ENCODE measurements around the gene YWHAB.
A peak's percentile ranks its signal among the peaks of the same experiment; 100 is the strongest.

Gene YWHAB

DNA sequence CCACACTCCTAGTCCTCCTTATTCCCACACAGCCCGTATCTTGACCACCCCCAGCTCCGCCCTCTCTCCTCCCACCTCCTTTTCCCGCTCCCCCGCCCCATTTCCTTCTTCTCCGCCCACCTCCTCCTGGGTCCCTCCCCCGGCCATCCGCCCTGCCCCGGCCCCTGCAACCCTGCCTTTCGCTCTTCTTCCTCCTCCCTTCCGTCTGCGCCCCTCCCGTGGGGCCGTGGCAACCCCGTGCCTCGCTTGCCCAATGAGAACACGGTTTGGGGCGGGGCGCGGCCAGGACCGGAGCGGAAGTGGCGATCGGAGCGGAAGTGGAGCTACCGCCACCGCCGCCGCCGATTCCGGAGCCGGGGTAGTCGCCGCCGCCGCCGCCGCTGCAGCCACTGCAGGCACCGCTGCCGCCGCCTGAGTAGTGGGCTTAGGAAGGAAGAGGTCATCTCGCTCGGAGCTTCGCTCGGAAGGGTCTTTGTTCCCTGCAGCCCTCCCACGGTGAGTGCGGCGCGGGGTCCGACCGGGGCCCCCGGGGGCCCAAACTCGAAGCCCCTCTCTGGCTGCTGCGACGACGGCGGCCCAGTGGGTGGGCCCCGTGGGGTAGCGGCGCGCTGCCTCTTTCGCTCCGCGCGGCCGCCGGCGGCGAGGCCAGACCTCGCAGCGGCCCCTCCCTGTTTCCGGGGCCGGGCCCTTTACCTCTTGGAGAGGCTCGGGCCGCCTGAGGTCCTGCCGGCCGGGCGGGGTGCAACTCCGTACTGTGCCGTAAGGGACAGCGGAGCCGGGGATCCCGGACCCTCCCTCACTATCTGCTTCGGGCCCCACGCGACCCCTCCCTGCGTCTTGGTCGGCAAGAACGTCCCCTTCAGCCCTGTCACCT lies at the start of gene YWHAB:
TSS of gene YWHAB (plus strand) at position 314 of the 874 bp plus-strand sequence. CDS start 15,829 bp downstream, outside the sequence.
- peak; percentile 99 for DNase-seq (ENCODE audit: low read depth)
- TF ChIP-seq POLR2A (IDR thresholded peaks at IDR 0.05; ENCODE audit: extremely low read depth, insufficient read length) = peak; percentile 80
- TF ChIP-seq, protein P1, sequence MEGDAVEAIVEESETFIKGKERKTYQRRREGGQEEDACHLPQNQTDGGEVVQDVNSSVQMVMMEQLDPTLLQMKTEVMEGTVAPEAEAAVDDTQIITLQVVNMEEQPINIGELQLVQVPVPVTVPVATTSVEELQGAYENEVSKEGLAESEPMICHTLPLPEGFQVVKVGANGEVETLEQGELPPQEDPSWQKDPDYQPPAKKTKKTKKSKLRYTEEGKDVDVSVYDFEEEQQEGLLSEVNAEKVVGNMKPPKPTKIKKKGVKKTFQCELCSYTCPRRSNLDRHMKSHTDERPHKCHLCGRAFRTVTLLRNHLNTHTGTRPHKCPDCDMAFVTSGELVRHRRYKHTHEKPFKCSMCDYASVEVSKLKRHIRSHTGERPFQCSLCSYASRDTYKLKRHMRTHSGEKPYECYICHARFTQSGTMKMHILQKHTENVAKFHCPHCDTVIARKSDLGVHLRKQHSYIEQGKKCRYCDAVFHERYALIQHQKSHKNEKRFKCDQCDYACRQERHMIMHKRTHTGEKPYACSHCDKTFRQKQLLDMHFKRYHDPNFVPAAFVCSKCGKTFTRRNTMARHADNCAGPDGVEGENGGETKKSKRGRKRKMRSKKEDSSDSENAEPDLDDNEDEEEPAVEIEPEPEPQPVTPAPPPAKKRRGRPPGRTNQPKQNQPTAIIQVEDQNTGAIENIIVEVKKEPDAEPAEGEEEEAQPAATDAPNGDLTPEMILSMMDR (IDR thresholded peaks at IDR 0.05; ENCODE audit: low read depth, low read length) = no peak
- TF ChIP-seq MYC (IDR thresholded peaks at IDR 0.05; ENCODE audit: low read depth, low read length) = peak; percentile 48
- TF ChIP-seq, protein P2, sequence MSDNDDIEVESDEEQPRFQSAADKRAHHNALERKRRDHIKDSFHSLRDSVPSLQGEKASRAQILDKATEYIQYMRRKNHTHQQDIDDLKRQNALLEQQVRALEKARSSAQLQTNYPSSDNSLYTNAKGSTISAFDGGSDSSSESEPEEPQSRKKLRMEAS (IDR thresholded peaks at IDR 0.05; ENCODE audit: low read depth, low read length) = peak; percentile 39; the same call in 1 of the 2 replicates

DNA sequence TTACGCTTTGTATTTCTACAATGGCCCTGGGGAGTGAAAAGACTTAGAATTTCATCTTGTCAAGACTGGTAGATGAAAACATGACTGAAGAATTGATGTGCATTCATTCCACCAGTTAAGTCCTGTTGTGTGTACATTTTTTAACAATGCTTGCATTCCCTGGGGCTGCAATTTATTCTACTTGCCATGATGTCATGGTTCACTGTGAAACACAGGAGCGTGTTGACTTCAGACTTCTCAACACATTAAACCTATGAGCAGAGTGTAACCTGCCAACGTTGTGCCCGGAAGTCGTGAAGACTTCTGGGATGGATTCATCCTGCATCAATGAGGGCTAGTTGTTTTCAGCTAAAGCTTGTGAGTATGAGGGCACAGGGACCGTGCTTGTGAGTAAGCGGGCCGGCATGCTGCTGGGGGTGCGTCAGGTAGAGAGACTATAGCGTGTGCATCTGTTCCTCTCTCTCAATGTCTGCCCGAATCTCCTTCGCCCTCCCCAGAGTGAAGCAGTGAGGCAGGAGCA lies 48.8 kb upstream of the YWHAB start:
- no peak overlapping the region for H3K4me3 ChIP-seq (ENCODE audit: low read depth, low read length)
- TF ChIP-seq, protein P1 (IDR thresholded peaks at IDR 0.05; ENCODE audit: low read depth, low read length) = no peak
- no peak for TF ChIP-seq POLR2A (IDR thresholded peaks at IDR 0.05; ENCODE audit: extremely low read depth, insufficient read length)
- no peak for DNase-seq (ENCODE audit: low read depth)

More for the DNA sequence above, at the start of gene YWHAB:
- peak within 1 kb of the TSS; percentile 96 for H3K4me3 ChIP-seq (ENCODE audit: low read depth, low read length)

DNA sequence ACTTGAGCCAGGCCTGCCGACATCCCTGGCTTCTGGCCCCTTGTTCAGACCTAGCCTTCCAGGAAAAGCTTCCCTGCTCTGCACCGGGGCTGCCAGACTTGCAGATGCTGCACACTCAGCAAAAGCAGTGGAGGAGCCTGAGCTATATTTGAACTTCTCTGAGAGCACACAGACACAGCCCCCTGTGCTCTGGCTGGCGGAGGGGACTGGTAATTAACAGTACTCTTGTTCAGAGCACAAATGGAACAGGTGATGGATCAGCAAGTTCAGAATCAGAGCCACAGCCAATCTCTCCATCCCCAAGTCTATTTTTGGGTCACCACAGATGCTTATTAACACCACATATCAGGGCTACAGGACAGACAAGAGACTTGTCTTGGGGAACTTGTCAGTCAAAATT lies 47.6 kb upstream of the YWHAB start:
- H3K4me3 ChIP-seq (ENCODE audit: low read depth, low read length) = no peak overlapping the region
- no peak for DNase-seq (ENCODE audit: low read depth)
- TF ChIP-seq, protein P1 (IDR thresholded peaks at IDR 0.05; ENCODE audit: low read depth, low read length) = no peak
- TF ChIP-seq, protein P2 (IDR thresholded peaks at IDR 0.05; ENCODE audit: low read depth, low read length) = no peak

DNA sequence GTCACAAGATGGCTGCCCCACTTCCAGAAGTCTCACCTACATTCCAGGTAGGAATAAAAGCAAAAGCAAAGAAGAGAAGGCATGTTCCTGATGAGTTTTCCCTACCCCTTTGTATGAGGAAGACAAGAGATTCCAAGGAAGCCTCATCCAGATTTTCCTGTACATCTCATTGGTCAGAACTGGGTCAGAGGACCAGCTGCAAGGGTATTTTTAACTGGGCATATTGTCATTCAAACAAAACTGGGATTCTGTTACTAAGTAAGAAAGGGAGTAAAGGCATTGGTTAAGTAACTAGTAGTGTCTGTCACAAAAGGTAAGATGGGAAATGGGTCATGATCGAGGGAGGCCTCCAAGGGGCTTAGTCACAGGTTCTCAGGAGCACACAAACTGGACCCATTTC lies 47.0 kb upstream of the YWHAB start:
- TF ChIP-seq, protein P2 (IDR thresholded peaks at IDR 0.05; ENCODE audit: low read depth, low read length) = no peak
- no peak for DNase-seq (ENCODE audit: low read depth)

DNA sequence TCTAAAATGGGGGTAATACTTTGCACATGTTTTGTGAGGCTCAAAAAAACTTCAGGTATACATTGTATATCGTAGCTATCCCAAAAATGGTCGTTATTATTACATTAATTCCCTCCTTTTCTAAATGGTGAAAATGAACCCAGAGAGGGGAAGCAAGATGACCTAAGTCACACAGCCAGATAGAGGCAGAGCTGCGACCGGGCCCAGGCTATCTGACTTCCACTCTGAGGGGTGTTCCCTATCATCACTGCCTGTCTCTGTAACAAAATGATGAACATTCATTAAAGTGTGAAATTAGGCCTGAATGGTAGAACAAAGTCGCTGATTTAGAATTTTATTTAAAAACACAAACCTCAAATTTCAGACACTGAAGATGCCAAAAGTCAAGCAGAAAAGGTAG lies 46.0 kb upstream of the YWHAB start:
- TF ChIP-seq POLR2A (IDR thresholded peaks at IDR 0.05; ENCODE audit: extremely low read depth, insufficient read length) (no peak), MYC (IDR thresholded peaks at IDR 0.05; ENCODE audit: low read depth, low read length) (no peak)
- TF ChIP-seq, protein P1 (IDR thresholded peaks at IDR 0.05; ENCODE audit: low read depth, low read length) = no peak
- TF ChIP-seq, protein P2 (IDR thresholded peaks at IDR 0.05; ENCODE audit: low read depth, low read length) = no peak
- no peak for DNase-seq (ENCODE audit: low read depth)
- no peak overlapping the region for H3K4me3 ChIP-seq (ENCODE audit: low read depth, low read length)

More for the DNA sequence above, 47.0 kb upstream of the YWHAB start:
- H3K4me3 ChIP-seq (ENCODE audit: low read depth, low read length) = no peak overlapping the region

DNA sequence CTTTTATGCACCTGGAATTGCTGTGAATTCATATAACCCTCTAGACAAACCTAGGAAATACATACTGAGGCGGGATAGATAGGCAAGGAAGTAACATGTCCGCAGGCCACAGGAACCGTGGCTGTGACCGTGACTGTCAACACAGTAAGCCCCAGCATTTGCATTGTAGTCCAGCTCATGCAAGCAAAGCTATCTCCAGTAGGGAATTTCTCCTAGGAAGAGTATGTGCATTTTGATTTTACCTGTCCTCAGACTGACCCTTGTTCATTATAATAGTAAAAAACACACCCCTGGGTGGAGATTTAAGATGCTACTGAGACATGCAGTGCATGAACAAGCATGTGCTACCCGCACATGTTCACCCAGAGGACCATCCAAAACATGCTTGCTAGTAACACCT lies 44.7 kb upstream of the YWHAB start:
- TF ChIP-seq POLR2A (IDR thresholded peaks at IDR 0.05; ENCODE audit: extremely low read depth, insufficient read length) (no peak), MYC (IDR thresholded peaks at IDR 0.05; ENCODE audit: low read depth, low read length) (no peak)
- TF ChIP-seq, protein P1 (IDR thresholded peaks at IDR 0.05; ENCODE audit: low read depth, low read length) = no peak
- TF ChIP-seq, protein P2 (IDR thresholded peaks at IDR 0.05; ENCODE audit: low read depth, low read length) = no peak
- H3K4me3 ChIP-seq (ENCODE audit: low read depth, low read length) = no peak overlapping the region
- no peak for DNase-seq (ENCODE audit: low read depth)
